Measurements from ENCODE around the gene IL34. TPM values are rescaled to one million over a fixed set of nuclear protein-coding genes. Genes with fewer than 3 reads are reported as not detected.

The IL34 gene
- total RNA-seq, 1 experiment from 2014 or later, result not detected

GRCh38 chr16:70611224-70611598, 35.1 kb upstream of the IL34 start:
- Histone ChIP-seq H3K27ac (ENCODE audit: low read depth, low read length) (no peak overlapping the region), H3K9me3 (ENCODE audit: control insufficient read depth in 1 of 2, insufficient read depth in 1 of 2, low read depth in 1 of 2, low read length in 2 of 2) (no peaks in the 10 kb centered on the region), H3K9ac (ENCODE audit: low read length) (no peak overlapping the region), H2AFZ (ENCODE audit: low read depth, low read length, poor library complexity, severe bottlenecking) (no peak overlapping the region), H3K27me3 (ENCODE audit: insufficient read depth, low read length) (no peaks in the 10 kb centered on the region), H4K20me1 (ENCODE audit: insufficient read depth) (no peaks in the 10 kb centered on the region), H3K4me2 (ENCODE audit: low read length) (no peak overlapping the region), H3K4me3 (replicated peaks in 1 of 2; ENCODE audit: low read depth in 1 of 2, low read length in 2 of 2) (no peak overlapping the region), H3K79me2 (ENCODE audit: insufficient read depth, low read length) (no peaks in the 10 kb centered on the region), H3K9me2 (ENCODE audit: insufficient read depth) (no peaks in the 10 kb centered on the region), H3K36me3 (ENCODE audit: control insufficient read depth in 1 of 2, insufficient read depth in 2 of 2, low read length in 2 of 2) (no peaks in the 10 kb centered on the region), H3K4me1 (ENCODE audit: control insufficient read depth in 1 of 2, insufficient read depth in 2 of 2, low read length in 2 of 2) (peaks cover 4 to 8% of the 10 kb centered on the region in 2 experiments; a peak in 3 of 4 replicates)
- DNase-seq (ENCODE audit: low read depth, low spot score), result no peak
- ChIA-PET RAD21 (ENCODE audit: low non-redundant PET in 1 of 2, low total read pairs in 2 of 2, uncharacterized antibody in 2 of 2, unreplicated experiment in 2 of 2) (no interaction called here), CTCF (no interaction called here), POLR2A (no interaction called here)
- TF ChIP-seq, protein P1, sequence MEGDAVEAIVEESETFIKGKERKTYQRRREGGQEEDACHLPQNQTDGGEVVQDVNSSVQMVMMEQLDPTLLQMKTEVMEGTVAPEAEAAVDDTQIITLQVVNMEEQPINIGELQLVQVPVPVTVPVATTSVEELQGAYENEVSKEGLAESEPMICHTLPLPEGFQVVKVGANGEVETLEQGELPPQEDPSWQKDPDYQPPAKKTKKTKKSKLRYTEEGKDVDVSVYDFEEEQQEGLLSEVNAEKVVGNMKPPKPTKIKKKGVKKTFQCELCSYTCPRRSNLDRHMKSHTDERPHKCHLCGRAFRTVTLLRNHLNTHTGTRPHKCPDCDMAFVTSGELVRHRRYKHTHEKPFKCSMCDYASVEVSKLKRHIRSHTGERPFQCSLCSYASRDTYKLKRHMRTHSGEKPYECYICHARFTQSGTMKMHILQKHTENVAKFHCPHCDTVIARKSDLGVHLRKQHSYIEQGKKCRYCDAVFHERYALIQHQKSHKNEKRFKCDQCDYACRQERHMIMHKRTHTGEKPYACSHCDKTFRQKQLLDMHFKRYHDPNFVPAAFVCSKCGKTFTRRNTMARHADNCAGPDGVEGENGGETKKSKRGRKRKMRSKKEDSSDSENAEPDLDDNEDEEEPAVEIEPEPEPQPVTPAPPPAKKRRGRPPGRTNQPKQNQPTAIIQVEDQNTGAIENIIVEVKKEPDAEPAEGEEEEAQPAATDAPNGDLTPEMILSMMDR (IDR thresholded peaks at IDR 0.05 in 2 of 3, conservative IDR thresholded peaks at IDR 0.05 in 1 of 3; ENCODE audit: borderline replicate concordance in 1 of 3, insufficient read depth in 1 of 3, low read depth in 2 of 3, low read length in 2 of 3), result 0 out of 6 replicates have a peak, but pooled peaks of 1 of the 3 experiments have one; percentile 5
- no peak for TF ChIP-seq FOSL1 (IDR thresholded peaks at IDR 0.05; ENCODE audit: low read depth)
- no TSS peak for BruUV-seq (replicated peaks)
- ATAC-seq, result no peak
- intact Hi-C loops (cut with micrococcal nuclease), result no loop called here

DNA sequence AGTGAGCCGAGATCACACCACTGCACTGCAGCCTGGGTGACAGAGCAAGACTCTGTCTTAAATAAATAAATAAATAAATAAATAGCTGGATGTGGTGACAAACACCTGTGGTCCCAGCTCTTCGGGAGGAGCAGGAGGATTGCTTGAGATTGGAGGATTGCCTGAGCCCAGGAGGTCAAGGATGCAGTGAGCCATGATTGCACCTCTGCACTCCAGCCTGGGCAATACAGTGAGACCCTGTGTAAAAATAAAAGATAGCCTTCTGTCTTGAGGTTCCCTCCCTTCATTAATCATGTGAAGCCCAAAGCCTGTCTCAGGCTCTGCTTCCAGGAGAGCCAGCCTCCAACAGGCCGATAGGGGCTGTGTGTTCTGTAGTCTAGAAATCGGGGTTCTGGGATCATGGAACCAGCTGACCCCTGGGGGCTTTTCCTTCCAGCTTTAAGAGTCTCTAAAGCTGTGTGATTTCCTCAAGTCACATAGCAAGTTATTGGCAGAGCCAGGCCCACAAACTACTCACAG, 34.5 kb upstream of the IL34 start:
- no peak overlapping the region for H3K4me2 ChIP-seq (ENCODE audit: low read length)
- H3K4me3 ChIP-seq (replicated peaks in 1 of 2; ENCODE audit: low read depth in 1 of 2, low read length in 2 of 2), result no peak overlapping the region
- DNase-seq (ENCODE audit: low read depth, low spot score) (no peak), ATAC-seq (no peak)
- POLR2A ChIA-PET, result no interaction called here
- H3K27ac ChIP-seq (ENCODE audit: low read depth, low read length), result no peak overlapping the region
- no peak for TF ChIP-seq JUND (IDR thresholded peaks at IDR 0.05)
- TF ChIP-seq EZH2 (IDR thresholded peaks at IDR 0.05), result no peak
- no peak for TF ChIP-seq SP1 (IDR thresholded peaks at IDR 0.05; ENCODE audit: low read depth)
- no peak for TF ChIP-seq RAD21 (IDR thresholded peaks at IDR 0.05; ENCODE audit: low read depth)
- RAD21 ChIA-PET (ENCODE audit: low non-redundant PET in 1 of 2, low total read pairs in 2 of 2, uncharacterized antibody in 2 of 2, unreplicated experiment in 2 of 2), result no interaction called here
- no peaks in the 10 kb centered on the region for H3K36me3 ChIP-seq (ENCODE audit: control insufficient read depth in 1 of 2, insufficient read depth in 2 of 2, low read length in 2 of 2)
- no peaks in the 10 kb centered on the region for H3K27me3 ChIP-seq (ENCODE audit: insufficient read depth, low read length)
- H3K9me2 ChIP-seq (ENCODE audit: insufficient read depth), result no peaks in the 10 kb centered on the region
- H3K4me1 ChIP-seq (ENCODE audit: control insufficient read depth in 1 of 2, insufficient read depth in 2 of 2, low read length in 2 of 2), result peaks cover 4 to 8% of the 10 kb centered on the region in 2 experiments; a peak in 3 of 4 replicates
- H4K20me1 ChIP-seq (ENCODE audit: insufficient read depth), result no peaks in the 10 kb centered on the region
- BruUV-seq (replicated peaks), result no TSS peak
- no peaks in the 10 kb centered on the region for H3K9me3 ChIP-seq (ENCODE audit: control insufficient read depth in 1 of 2, insufficient read depth in 1 of 2, low read depth in 1 of 2, low read length in 2 of 2)
- intact Hi-C loops (cut with micrococcal nuclease), result no loop called here
- H3K9ac ChIP-seq (ENCODE audit: low read length), result no peak overlapping the region
- no peak overlapping the region for H2AFZ ChIP-seq (ENCODE audit: low read depth, low read length, poor library complexity, severe bottlenecking)
- CTCF ChIA-PET, result no interaction called here
- no peaks in the 10 kb centered on the region for H3K79me2 ChIP-seq (ENCODE audit: insufficient read depth, low read length)

All from HCT116 (cell line).